SK-N-SH (cell line): ENCODE data around the gene FBXO47. TPM values are rescaled to one million over a fixed set of nuclear protein-coding genes. Genes with fewer than 3 reads are reported as not detected.

Source experiments
- CTCF ChIA-PET: fragments of 300-600, 350-600 bp; formaldehyde crosslinking; extraction: SDS; loops from one replicate; lab custom pipeline; 2021; lab: Yijun Ruan, JAX
- POLR2A ChIA-PET: fragments of 350-600 bp; sonication (Branson Sonifier 250); formaldehyde crosslinking; extraction: SDS; loops from one replicate; lab custom pipeline; 2020; ENCODE audit warnings: antibody characterized with exemption, inconsistent platforms; lab: Yijun Ruan, JAX
- DNase-seq: peaks from one replicate; pipeline ENCODE4 v3.0.0; 2012
- H2AFZ ChIP-seq: fragments of 200-600 bp; sonication (generic); 2 replicates; pipeline ENCODE4 v1.8.1; 2016; ENCODE audit warnings: antibody characterized with exemption, mild to moderate bottlenecking, low read depth
- H3F3A ChIP-seq: fragments of 200-600 bp; sonication (generic); replicated peaks from 2 replicates; pipeline ENCODE3; 2016; ENCODE audit warnings: antibody characterized with exemption, mild to moderate bottlenecking; ENCODE audit not compliant: insufficient read depth
- H3K27ac ChIP-seq, 2 experiments: fragments of 200-500 bp in 1 of 2; fragments of 200-600 bp in 1 of 2; sonication (Bioruptor generic) in 1 of 2; sonication (generic), shearing (Covaris generic) in 1 of 2; 2 replicates each; pipeline versions ENCODE4 v1.5.1 to v1.6.1; 2014 to 2016; ENCODE audit warnings: low read depth in 2 of 2, inconsistent platforms in 1 of 2, low read length in 1 of 2, mild to moderate bottlenecking in 1 of 2, mixed read lengths in 1 of 2
- H3K27me3 ChIP-seq: fragments of 200-600 bp; sonication (generic), shearing (Covaris generic); 2 replicates; pipeline ENCODE4 v1.6.1; 2016; ENCODE audit warnings: mixed run types; ENCODE audit not compliant: insufficient read depth
- H3K36me3 ChIP-seq, 2 experiments: fragments of 200-500 bp in 1 of 2; fragments of 200-600 bp in 1 of 2; sonication (Bioruptor generic) in 1 of 2; sonication (generic) in 1 of 2; replicated peaks in 1 of 2; 2 replicates each; pipeline versions ENCODE3 to v1.5.1; 2014 to 2016; ENCODE audit warnings: low read length in 1 of 2, mild to moderate bottlenecking in 1 of 2; ENCODE audit not compliant: insufficient read depth in 2 of 2, control insufficient read depth in 1 of 2
- H3K4me1 ChIP-seq, 2 experiments: fragments of 200-500 bp in 1 of 2; fragments of 200-600 bp in 1 of 2; sonication (Bioruptor generic) in 1 of 2; sonication (generic), shearing (Covaris generic) in 1 of 2; 2 replicates each; pipeline versions ENCODE4 v1.5.1 to v1.6.1; 2014 to 2016; ENCODE audit warnings: low read depth in 1 of 2, low read length in 1 of 2, mixed run types in 1 of 2; ENCODE audit not compliant: insufficient read depth in 2 of 2, control insufficient read depth in 1 of 2
- H3K4me2 ChIP-seq: fragments of 200-600 bp; sonication (generic), shearing (Covaris generic); 2 replicates; pipeline ENCODE4 v1.6.1; 2017; ENCODE audit warnings: mixed run types
- H3K4me3 ChIP-seq, 2 experiments: fragments of 200-500 bp in 1 of 2; fragments of 200-600 bp in 1 of 2; sonication (Bioruptor generic) in 1 of 2; sonication (generic), shearing (Covaris generic) in 1 of 2; 2 replicates each; pipeline versions ENCODE4 v1.5.1 to v1.8.1; 2014 to 2016; ENCODE audit warnings: low read depth in 2 of 2, inconsistent platforms in 1 of 2, low read length in 1 of 2, mild to moderate bottlenecking in 1 of 2, mixed read lengths in 1 of 2, moderate library complexity in 1 of 2
- H3K79me2 ChIP-seq: fragments of 200-600 bp; sonication (generic); 2 replicates; pipeline ENCODE4 v1.8.1; 2017; ENCODE audit warnings: mild to moderate bottlenecking; ENCODE audit not compliant: insufficient read depth
- H3K9ac ChIP-seq: fragments of 200-600 bp; sonication (generic); 2 replicates; pipeline ENCODE4 v1.6.1; 2017; ENCODE audit warnings: mixed run types
- H3K9me2 ChIP-seq: fragments of 200-600 bp; sonication (generic); 2 replicates; pipeline ENCODE4 v1.6.1; 2017; ENCODE audit warnings: mixed run types
- H3K9me3 ChIP-seq: fragments of 200-600 bp; sonication (generic); 2 replicates; pipeline ENCODE4 v1.6.1; 2017; ENCODE audit warnings: mixed run types, mild to moderate bottlenecking, moderate library complexity
- H4K20me1 ChIP-seq: fragments of 200-600 bp; sonication (generic); 2 replicates; pipeline ENCODE4 v1.6.1; 2017; ENCODE audit warnings: mild to moderate bottlenecking, mixed run types; ENCODE audit not compliant: insufficient read depth
- EP300 ChIP-seq, 2 experiments: IDR thresholded peaks; 2 replicates each; pipeline versions ENCODE4 v1.4.0 to v1.6.1; 2012; ENCODE audit warnings: borderline replicate concordance in 1 of 2, low read depth in 1 of 2, low read length in 1 of 2
- EZH2phosphoT487 ChIP-seq: fragments of 200-600 bp; sonication (generic); IDR thresholded peaks from 2 replicates; pipeline ENCODE4 v1.6.1; 2017; ENCODE audit warnings: low read depth, mixed run types, mild to moderate bottlenecking, antibody characterized with exemption, moderate library complexity, borderline replicate concordance
- FOSL2 ChIP-seq: IDR thresholded peaks from 2 replicates; pipeline ENCODE4 v1.4.0; 2012; ENCODE audit warnings: low read depth, mild to moderate bottlenecking, moderate library complexity, borderline replicate concordance
- FOXM1 ChIP-seq: IDR thresholded peaks from 2 replicates; pipeline ENCODE4 v1.4.0; 2012; ENCODE audit warnings: low read depth, mild to moderate bottlenecking
- GATA2 ChIP-seq: sonication (generic); formaldehyde crosslinking; IDR thresholded peaks from 2 replicates; pipeline ENCODE4 v1.5.0; 2020; ENCODE audit warnings: mild to moderate bottlenecking, missing genetic modification reagents
- MXI1 ChIP-seq: IDR thresholded peaks from 2 replicates; pipeline ENCODE4 v1.6.1; 2012; ENCODE audit warnings: mild to moderate bottlenecking, low read depth, low read length, improper control_type of control experiment
- POLR2AphosphoS5 ChIP-seq: IDR thresholded peaks from 2 replicates; pipeline ENCODE4 v1.6.1; 2012; ENCODE audit warnings: low read depth, low read length
- RAD21 ChIP-seq: IDR thresholded peaks from 2 replicates; pipeline ENCODE4 v1.6.1; 2012; ENCODE audit warnings: mild to moderate bottlenecking, low read length
- RCOR1 ChIP-seq: fragments of 150-350 bp; IDR thresholded peaks from 2 replicates; pipeline ENCODE4 v1.6.1; 2017; ENCODE audit warnings: antibody characterized with exemption, low read length
- TEAD4 ChIP-seq: IDR thresholded peaks from 2 replicates; pipeline ENCODE4 v1.4.0; 2012; ENCODE audit warnings: mild to moderate bottlenecking, borderline replicate concordance; ENCODE audit not compliant: insufficient read depth
- WGBS: methylation state at CpG from one replicate; pipeline ENCODE4 v1.1.6; 2017; ENCODE audit warnings: low lambda C conversion rate; 5-methylcytosine and 5-hydroxymethylcytosine counted together
- polyA plus RNA-seq, 3 experiments: library from polyadenylated mRNA; depleted of rRNA; stranded (reverse); fragments of >200 nt; gene quantifications; 2 replicates each; pipeline ENCODE4 v1.2.3, GENCODE V29; 2012
- TF ChIP-seq, protein P1 (sequence below): fragments of 150-350 bp; IDR thresholded peaks from 2 replicates; pipeline ENCODE4 v1.6.1; 2017; ENCODE audit warnings: antibody characterized with exemption, low read length, low read depth, borderline replicate concordance
- TF ChIP-seq, protein P2 (sequence below): IDR thresholded peaks from 2 replicates; pipeline ENCODE4; 2012
- TF ChIP-seq, protein P3 (sequence below): IDR thresholded peaks from 2 replicates; pipeline ENCODE4 v1.4.0; 2012; ENCODE audit warnings: low read depth, borderline replicate concordance

Gene FBXO47
- polyA plus RNA-seq, 1 of the 3 experiments (the other 2 are of a cell fraction): not detected

DNA sequence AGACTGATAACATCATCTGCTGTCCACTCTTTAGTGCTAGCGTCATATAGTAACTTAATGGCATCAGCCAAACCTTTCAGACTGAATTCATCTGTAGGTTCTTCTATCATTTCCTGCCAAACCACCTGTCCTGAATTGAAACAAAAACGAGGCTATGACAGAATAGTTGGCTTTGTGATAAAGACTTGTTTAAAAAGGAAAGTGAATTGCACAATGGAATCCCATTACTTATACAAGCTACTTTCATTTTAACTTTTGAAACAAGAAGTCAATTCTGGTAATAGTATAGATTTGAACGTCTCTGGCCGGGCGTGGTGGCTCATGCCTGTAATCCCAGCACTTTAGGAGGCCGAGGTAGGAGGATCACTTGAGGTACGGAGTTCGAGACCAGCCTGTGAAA, 23.6 kb downstream of the FBXO47 start:
- Histone ChIP-seq H3K27me3 (no peaks in the 10 kb centered on the region), H3K36me3 (no peaks in the 10 kb centered on the region), H3K4me2 (no peak overlapping the region), H4K20me1 (no peaks in the 10 kb centered on the region), H3F3A (peaks cover 8% of the 10 kb centered on the region), H3K9ac (no peak overlapping the region), H3K27ac (no peak overlapping the region), H3K9me2 (no peaks in the 10 kb centered on the region), H2AFZ (no peak overlapping the region), H3K9me3 (no peaks in the 10 kb centered on the region), H3K4me3 (no peak overlapping the region), H3K4me1 (no peaks in the 10 kb centered on the region; a peak in 1 of 4 replicates), H3K79me2 (no peaks in the 10 kb centered on the region)
- TF ChIP-seq, protein P1, sequence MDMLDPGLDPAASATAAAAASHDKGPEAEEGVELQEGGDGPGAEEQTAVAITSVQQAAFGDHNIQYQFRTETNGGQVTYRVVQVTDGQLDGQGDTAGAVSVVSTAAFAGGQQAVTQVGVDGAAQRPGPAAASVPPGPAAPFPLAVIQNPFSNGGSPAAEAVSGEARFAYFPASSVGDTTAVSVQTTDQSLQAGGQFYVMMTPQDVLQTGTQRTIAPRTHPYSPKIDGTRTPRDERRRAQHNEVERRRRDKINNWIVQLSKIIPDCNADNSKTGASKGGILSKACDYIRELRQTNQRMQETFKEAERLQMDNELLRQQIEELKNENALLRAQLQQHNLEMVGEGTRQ: no peak
- TF ChIP-seq POLR2AphosphoS5 (no peak), MXI1 (no peak), FOXM1 (no peak), RAD21 (no peak), RCOR1 (no peak), FOSL2 (no peak)
- TF ChIP-seq, protein P2, sequence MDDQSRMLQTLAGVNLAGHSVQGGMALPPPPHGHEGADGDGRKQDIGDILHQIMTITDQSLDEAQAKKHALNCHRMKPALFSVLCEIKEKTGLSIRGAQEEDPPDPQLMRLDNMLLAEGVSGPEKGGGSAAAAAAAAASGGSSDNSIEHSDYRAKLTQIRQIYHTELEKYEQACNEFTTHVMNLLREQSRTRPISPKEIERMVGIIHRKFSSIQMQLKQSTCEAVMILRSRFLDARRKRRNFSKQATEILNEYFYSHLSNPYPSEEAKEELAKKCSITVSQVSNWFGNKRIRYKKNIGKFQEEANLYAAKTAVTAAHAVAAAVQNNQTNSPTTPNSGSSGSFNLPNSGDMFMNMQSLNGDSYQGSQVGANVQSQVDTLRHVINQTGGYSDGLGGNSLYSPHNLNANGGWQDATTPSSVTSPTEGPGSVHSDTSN: no peak
- TF ChIP-seq, protein P3, sequence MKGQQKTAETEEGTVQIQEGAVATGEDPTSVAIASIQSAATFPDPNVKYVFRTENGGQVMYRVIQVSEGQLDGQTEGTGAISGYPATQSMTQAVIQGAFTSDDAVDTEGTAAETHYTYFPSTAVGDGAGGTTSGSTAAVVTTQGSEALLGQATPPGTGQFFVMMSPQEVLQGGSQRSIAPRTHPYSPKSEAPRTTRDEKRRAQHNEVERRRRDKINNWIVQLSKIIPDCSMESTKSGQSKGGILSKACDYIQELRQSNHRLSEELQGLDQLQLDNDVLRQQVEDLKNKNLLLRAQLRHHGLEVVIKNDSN: no peak
- ChIA-PET CTCF (interaction anchor here (1.4 kb wide), 3 partner anchors 10 to 74 kb away, joined by 3 read pairs; partner anchors contain the start of gene LASP1), POLR2A (no interaction called here)
- no peak for DNase-seq
- WGBS: 65% methylated on average over 8 of the region's 8 CpGs

DNA sequence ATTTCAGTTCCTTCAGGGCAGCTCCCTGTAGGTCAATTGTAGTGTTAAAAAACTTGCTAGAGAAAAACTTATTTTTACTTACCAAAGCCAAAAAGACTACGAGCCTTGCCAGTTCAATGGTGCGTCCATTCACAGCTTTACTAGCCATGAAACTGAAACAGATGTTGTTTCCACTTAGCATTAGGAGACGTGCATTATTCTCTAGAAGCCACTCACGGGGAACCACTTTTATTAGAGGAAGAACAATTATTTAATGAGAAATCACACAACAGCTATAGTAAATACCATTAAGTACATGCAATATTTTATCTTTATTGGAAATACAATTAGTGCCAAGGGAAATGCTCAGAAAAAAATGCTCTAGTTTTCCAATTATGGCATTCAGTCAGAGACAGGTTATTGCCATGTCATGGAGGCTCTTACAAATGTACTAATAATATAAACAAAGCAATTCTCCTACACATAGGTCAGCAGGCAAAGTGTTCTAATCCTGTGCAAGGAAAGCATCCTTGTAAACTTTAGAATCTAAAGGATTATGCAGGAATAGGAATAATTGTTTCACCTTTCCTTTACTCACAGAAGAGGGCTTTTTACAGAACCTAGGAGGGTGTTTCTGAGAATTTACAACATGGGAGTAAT, 24.4 kb downstream of the FBXO47 start:
- Histone ChIP-seq H3K27ac (no peak overlapping the region), H3K4me3 (no peak overlapping the region), H2AFZ (no peak overlapping the region), H3K27me3 (no peaks in the 10 kb centered on the region), H3K9me2 (no peaks in the 10 kb centered on the region), H3K4me1 (no peaks in the 10 kb centered on the region; a peak in 1 of 4 replicates), H3F3A (peaks cover 10% of the 10 kb centered on the region), H4K20me1 (no peaks in the 10 kb centered on the region), H3K4me2 (no peak overlapping the region), H3K9ac (no peak overlapping the region), H3K9me3 (no peaks in the 10 kb centered on the region), H3K79me2 (no peaks in the 10 kb centered on the region), H3K36me3 (no peaks in the 10 kb centered on the region)
- no peak for TF ChIP-seq TEAD4
- TF ChIP-seq MXI1: no peak
- TF ChIP-seq, protein P1: no peak
- no peak for TF ChIP-seq EP300 (IDR thresholded peaks at IDR 0.05; ENCODE audit: borderline replicate concordance in 1 of 2, low read depth in 1 of 2, low read length in 1 of 2)
- no peak for TF ChIP-seq EZH2phosphoT487
- TF ChIP-seq POLR2AphosphoS5: no peak
- TF ChIP-seq GATA2 (CRISPR knock-in tag): no peak
- POLR2A ChIA-PET: no interaction called here
- DNase-seq: no peak
- 72% methylated on average over 4 of the region's 4 CpGs for WGBS
- CTCF ChIA-PET: interaction anchor here (0.8 to 1.4 kb wide), 2 partner anchors 9 to 11 kb away, joined by 3 read pairs; no protein-coding TSS in a partner anchor
